ENCODE measurements around the gene PIM2.

The PIM2 gene

GRCh38 chrX:48942895-48943294 lies 24.1 kb upstream of the PIM2 start:
- Histone ChIP-seq H3F3A (ENCODE audit: insufficient read depth) (peaks cover 18% of the 10 kb centered on the region), H3K4me3 (ENCODE audit: insufficient read depth, low read length, poor library complexity, severe bottlenecking) (no peak overlapping the region), H3K9ac (ENCODE audit: low read length) (no peak overlapping the region), H3K9me3 (ENCODE audit: insufficient read depth, low read length) (no peaks in the 10 kb centered on the region), H3K9me2 (replicated peaks; ENCODE audit: insufficient read depth, low read length) (no peaks in the 10 kb centered on the region), H3K4me2 (ENCODE audit: low read depth, low read length, poor library complexity, severe bottlenecking) (no peak overlapping the region), H3K36me3 (ENCODE audit: low read length) (no peaks in the 10 kb centered on the region), H2AFZ (ENCODE audit: low read depth, low read length, severe bottlenecking) (no peak overlapping the region), H3K79me2 (ENCODE audit: insufficient read depth, low read length) (no peaks in the 10 kb centered on the region), H3K27ac (ENCODE audit: low read depth, low read length) (no peak overlapping the region), H4K20me1 (ENCODE audit: low read depth, low read length) (no peaks in the 10 kb centered on the region), H3K27me3 (ENCODE audit: low read length) (no peaks in the 10 kb centered on the region)
- TF ChIP-seq CTCF (IDR thresholded peaks at IDR 0.05; ENCODE audit: insufficient read depth, low read length, poor library complexity, severe bottlenecking) = no peak
- TF ChIP-seq EZH2phosphoT487 (conservative IDR thresholded peaks at IDR 0.05; ENCODE audit: low read length) = no peak

DNA sequence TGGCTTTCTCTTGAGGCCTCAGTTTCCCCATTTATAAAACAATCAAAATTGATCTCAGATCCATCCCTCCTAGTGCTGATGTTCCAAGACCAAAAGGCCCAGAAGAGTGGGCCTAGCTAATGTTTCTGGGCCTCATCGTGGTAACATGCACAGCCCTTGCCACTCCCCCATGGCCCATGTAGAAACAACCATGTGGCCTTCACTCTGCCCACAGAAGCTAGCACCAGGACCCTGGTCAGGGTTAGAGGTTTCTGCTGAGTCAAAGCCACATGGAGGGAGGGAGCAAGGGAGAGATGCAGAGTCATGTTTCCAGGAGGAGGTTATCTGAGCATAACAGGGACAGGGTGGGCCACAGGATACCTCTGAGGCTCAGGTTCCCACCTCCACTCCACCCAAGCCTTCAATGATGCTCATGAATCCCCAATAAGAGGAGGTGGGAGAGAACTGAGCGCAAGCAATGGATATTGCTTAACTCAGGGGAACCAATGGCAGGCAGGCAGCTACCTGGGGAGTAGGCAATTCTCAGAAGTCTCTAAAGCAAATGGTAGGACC lies 21.7 kb upstream of the PIM2 start:
- Histone ChIP-seq H3K27ac (ENCODE audit: low read depth, low read length) (peak overlapping the region; percentile 97), H2AFZ (ENCODE audit: low read depth, low read length, severe bottlenecking) (no peak overlapping the region), H3K9ac (ENCODE audit: low read length) (peak overlapping the region; percentile 27; the same call in 1 of the 2 replicates), H3K9me3 (ENCODE audit: insufficient read depth, low read length) (no peaks in the 10 kb centered on the region), H3K4me2 (ENCODE audit: low read depth, low read length, poor library complexity, severe bottlenecking) (peak overlapping the region; percentile 80), H3F3A (ENCODE audit: insufficient read depth) (peaks cover 25% of the 10 kb centered on the region), H3K27me3 (ENCODE audit: low read length) (no peaks in the 10 kb centered on the region), H4K20me1 (ENCODE audit: low read depth, low read length) (no peaks in the 10 kb centered on the region), H3K4me3 (ENCODE audit: insufficient read depth, low read length, poor library complexity, severe bottlenecking) (no peak overlapping the region), H3K9me2 (replicated peaks; ENCODE audit: insufficient read depth, low read length) (no peaks in the 10 kb centered on the region), H3K79me2 (ENCODE audit: insufficient read depth, low read length) (no peaks in the 10 kb centered on the region), H3K36me3 (ENCODE audit: low read length) (no peaks in the 10 kb centered on the region)
- TF ChIP-seq EZH2phosphoT487 (conservative IDR thresholded peaks at IDR 0.05; ENCODE audit: low read length) (no peak), CTCF (IDR thresholded peaks at IDR 0.05; ENCODE audit: insufficient read depth, low read length, poor library complexity, severe bottlenecking) (no peak)

DNA sequence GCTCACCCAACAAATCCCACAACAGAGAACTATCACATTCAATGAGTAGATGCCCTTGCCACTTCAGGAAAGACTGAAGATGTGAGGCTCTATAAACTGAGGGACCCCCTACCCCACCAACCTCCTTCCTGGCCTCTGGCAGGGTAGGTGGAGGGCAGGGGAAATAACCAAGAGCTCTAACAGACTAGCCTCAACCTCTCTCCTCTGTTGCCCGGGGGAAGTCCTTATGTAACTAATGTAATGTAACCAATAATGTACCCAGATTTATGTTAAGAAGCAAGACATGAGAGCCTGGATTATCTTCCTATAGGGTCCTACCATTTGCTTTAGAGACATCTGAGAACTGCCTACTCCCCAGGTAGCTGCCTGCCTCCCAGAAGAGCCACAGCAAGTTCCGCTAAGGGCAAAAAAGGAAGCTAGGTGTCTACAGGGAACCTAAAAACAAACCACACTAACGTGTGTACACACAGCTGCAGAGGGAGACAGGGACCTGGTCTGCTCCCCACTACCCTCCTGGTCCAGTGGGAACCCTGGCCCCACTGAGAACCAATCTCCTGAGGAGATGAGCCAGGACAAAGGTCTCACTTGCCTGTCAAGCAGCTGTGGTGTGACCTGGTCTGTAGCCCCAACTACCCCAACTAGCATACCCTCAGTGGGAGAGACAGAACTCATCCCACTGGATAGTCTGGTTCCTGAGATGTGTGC lies 20.9 kb upstream of the PIM2 start:
- Histone ChIP-seq H3K36me3 (ENCODE audit: low read length) (no peaks in the 10 kb centered on the region), H4K20me1 (ENCODE audit: low read depth, low read length) (no peaks in the 10 kb centered on the region), H3F3A (ENCODE audit: insufficient read depth) (peaks cover 25% of the 10 kb centered on the region), H3K27ac (ENCODE audit: low read depth, low read length) (peak overlapping the region; percentile 97), H3K9ac (ENCODE audit: low read length) (peak overlapping the region; percentile 34), H3K9me2 (replicated peaks; ENCODE audit: insufficient read depth, low read length) (no peaks in the 10 kb centered on the region), H2AFZ (ENCODE audit: low read depth, low read length, severe bottlenecking) (no peak overlapping the region), H3K4me2 (ENCODE audit: low read depth, low read length, poor library complexity, severe bottlenecking) (peak overlapping the region; percentile 80), H3K79me2 (ENCODE audit: insufficient read depth, low read length) (no peaks in the 10 kb centered on the region), H3K4me3 (ENCODE audit: insufficient read depth, low read length, poor library complexity, severe bottlenecking) (peak overlapping the region; percentile 42), H3K27me3 (ENCODE audit: low read length) (no peaks in the 10 kb centered on the region), H3K9me3 (ENCODE audit: insufficient read depth, low read length) (no peaks in the 10 kb centered on the region)
- no peak for TF ChIP-seq CTCF (IDR thresholded peaks at IDR 0.05; ENCODE audit: insufficient read depth, low read length, poor library complexity, severe bottlenecking)
- no peak for TF ChIP-seq EZH2phosphoT487 (conservative IDR thresholded peaks at IDR 0.05; ENCODE audit: low read length)

Data from SU-DHL-6 (cell line).